C4-2B (cell line): Measurements from ENCODE around the gene PLCB4.

Experiments
- H3K27ac ChIP-seq: fragments of 450-650 bp; 2 replicates; pipeline ENCODE4 v1.5.1; 2017
- ZFX ChIP-seq: fragments of 450-650 bp; IDR thresholded peaks from 2 replicates; pipeline ENCODE4 v1.6.1; 2017
- TF ChIP-seq, protein P1 (sequence below): fragments of 450-650 bp; conservative IDR thresholded peaks from 2 replicates; pipeline ENCODE4 v1.5.1; 2017; ENCODE audit warnings: mild to moderate bottlenecking

The PLCB4 gene

DNA sequence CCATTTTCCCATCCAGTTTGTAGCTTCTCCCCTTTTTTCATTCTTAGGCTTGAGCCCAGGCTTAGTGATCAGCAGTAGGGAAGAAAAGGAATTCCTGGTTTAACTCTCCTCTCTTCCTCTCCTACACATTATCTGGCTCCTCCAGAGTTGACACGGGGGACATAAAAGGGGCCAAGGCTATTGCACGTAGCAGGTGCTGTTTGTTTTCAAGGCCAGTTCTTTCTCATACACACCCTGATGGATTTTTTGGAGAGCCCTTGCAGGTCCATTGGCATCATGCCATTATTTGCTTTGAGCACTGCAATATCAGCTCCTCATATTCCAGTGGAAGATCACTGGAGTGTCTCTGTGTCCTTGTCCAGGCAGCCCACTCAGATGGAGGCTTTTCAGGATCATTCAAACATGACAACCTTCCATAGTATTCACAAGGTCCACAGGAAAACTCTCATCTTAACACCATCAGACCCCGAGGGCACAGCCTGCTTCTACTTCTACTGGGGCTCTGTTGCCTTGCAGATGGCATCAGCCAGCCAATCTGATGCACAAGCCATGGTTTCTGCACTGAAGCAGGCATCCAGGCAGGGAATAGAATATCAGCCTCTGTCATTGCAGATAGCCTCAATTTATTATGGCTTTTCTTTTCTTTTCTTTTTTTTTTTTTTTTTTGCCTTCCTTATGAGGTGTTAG lies 18.8 kb downstream of the PLCB4 start:
- H3K27ac ChIP-seq = no peak overlapping the region
- TF ChIP-seq ZFX = no peak
- TF ChIP-seq, protein P1, sequence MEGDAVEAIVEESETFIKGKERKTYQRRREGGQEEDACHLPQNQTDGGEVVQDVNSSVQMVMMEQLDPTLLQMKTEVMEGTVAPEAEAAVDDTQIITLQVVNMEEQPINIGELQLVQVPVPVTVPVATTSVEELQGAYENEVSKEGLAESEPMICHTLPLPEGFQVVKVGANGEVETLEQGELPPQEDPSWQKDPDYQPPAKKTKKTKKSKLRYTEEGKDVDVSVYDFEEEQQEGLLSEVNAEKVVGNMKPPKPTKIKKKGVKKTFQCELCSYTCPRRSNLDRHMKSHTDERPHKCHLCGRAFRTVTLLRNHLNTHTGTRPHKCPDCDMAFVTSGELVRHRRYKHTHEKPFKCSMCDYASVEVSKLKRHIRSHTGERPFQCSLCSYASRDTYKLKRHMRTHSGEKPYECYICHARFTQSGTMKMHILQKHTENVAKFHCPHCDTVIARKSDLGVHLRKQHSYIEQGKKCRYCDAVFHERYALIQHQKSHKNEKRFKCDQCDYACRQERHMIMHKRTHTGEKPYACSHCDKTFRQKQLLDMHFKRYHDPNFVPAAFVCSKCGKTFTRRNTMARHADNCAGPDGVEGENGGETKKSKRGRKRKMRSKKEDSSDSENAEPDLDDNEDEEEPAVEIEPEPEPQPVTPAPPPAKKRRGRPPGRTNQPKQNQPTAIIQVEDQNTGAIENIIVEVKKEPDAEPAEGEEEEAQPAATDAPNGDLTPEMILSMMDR = no peak

DNA sequence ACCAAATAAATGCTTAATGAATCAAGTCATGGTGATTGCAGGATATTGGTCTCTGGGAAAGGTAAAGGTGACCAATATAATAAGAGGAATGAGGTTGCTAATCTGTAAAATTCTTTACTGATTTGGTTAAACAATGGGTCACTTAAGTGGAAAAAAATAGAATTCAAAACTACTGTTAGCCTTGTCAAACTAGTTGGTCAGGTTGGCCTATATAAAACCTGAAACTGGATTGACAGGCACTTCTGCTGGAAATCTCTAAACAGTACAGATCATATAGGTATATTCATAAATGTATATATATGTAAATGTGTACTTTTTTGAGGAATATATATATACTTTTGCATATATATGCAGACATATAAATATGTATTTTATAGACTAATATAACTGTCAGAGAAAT lies 19.7 kb downstream of the PLCB4 start:
- no peak overlapping the region for H3K27ac ChIP-seq
- no peak for TF ChIP-seq ZFX
- TF ChIP-seq, protein P1 = no peak

DNA sequence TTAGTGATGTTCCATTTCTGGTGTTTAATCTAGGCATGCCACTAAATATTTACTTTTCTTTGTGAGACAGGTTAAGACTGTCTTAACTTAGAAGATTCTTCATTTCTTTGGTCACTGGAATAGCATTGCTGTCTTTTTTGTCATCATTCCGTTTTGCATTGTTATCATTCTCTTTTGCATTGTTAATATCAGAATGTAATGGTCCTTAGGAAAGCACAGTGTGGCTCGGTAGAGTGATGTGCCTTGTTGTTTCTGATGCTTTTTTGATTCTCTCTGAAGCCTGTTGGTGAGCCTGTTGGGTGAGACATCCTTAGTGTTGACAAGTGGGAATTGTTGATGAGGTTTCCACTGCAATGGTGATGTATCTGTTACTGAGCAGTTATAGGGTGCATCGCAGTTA lies 23.2 kb downstream of the PLCB4 start:
- H3K27ac ChIP-seq = no peak overlapping the region

DNA sequence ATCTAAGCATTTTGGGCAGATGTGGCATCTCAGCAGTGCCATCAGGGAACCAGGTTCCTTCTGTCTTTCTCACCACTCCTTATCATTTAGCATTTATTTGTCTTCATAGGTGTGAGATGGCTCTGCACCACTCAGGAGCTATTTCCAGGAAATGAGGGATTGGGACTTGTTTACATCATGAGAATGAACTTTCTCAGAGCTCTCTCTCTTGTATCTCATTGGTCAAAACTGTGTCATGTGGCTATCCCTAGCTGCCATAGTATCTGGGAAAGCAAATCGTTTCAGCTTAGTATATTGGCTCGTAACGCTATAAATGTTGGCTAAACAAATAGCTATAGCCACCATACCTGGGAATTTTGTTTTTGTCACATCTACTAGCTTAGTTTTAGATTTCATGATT lies 23.8 kb downstream of the PLCB4 start:
- no peak overlapping the region for H3K27ac ChIP-seq
- TF ChIP-seq, protein P1 = no peak
- no peak for TF ChIP-seq ZFX

More for the DNA sequence above, 23.2 kb downstream of the PLCB4 start:
- TF ChIP-seq, protein P1 = no peak
- no peak for TF ChIP-seq ZFX

DNA sequence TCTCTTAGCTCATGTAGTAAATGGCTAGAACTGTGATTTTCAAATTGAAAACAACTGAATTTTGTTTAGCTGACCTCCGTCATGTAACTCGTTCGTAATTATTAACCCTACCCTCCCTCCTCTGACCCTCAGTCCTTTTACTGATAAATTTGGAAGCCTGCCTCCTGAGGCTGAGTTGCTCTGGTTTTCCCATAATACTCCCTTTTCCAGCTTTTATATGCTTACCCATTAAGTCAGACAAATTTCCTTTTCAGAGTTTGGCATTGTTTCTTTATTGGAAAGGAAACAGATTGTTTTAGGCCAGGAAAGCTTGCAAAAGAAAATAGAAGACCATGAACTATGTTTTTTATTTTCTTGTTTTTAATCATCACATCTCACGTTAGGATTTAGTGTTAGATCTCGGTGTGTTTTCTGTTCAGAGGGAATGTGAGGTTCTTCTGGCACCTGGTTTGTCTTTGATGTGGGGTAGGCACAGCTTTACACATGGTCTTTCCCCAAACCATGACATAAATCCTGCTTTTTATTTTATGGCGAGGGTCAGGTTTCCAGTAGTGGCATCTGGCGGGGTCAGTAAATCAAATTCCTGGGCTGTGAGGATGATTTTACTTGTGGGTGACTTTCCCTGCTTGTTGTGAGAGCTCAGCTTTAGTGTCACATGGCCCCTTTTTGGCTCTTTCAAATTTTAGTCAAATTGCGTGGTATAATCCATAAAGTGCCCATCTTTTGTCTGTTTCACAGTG lies 24.5 kb downstream of the PLCB4 start:
- H3K27ac ChIP-seq = no peak overlapping the region
- TF ChIP-seq ZFX = no peak
- TF ChIP-seq, protein P1 = no peak

DNA sequence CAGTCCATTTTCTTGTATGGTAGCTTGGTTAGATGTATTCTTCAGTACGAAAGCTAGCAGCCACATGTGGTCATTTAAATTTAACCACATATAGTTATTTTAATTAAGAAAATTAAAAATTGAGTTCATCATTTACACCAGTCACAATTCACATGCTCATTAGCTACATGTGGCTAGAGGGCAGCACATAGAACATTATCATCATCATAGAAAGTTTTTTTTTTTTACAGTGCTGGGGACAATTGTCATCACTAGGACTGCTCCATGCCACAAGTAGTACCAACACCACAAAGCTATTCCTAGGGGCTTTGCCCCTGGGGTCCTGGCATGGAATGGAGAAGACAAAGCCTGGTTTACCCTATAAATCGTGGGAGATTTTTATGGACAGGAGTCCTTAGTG lies 30.5 kb downstream of the PLCB4 start:
- no peak for TF ChIP-seq ZFX
- TF ChIP-seq, protein P1 = peak; percentile 13
- H3K27ac ChIP-seq = no peak overlapping the region

DNA sequence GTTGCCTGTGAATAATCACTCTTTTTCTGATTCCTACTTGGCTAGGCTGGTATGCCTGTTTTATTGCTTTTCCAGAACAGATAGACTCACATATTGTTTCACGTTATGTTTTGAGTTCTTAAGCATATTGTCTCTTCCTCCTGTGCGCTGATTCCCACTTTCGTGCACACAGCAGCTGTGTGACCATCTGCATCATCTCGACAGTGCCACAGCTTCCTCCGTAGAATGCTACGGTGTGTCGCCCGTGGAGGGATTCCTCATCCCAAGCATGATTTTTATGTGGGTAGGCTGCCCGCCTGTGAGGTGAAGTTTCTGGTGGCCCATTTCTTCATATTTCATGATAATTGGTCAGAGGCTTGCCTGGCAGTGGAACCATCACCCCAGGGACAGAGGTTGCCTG lies 31.8 kb downstream of the PLCB4 start:
- TF ChIP-seq, protein P1 = no peak
- TF ChIP-seq ZFX = no peak
- H3K27ac ChIP-seq = no peak overlapping the region
